ENCODE measurements around the gene S100A12.

Gene S100A12

GRCh38 chr1:153397051-153397923 is 21.9 kb upstream of the S100A12 start:
- in situ Hi-C loops (cut with MboI; ENCODE audit: low sequenced_read_pairs): no loop called here

GRCh38 chr1:153396461-153396860 is 21.0 kb upstream of the S100A12 start:
- in situ Hi-C loops (cut with MboI; ENCODE audit: low sequenced_read_pairs): no loop called here

GRCh38 chr1:153395776-153396175 is 20.4 kb upstream of the S100A12 start:
- in situ Hi-C loops (cut with MboI; ENCODE audit: low sequenced_read_pairs): no loop called here

GRCh38 chr1:153395136-153395685 is 19.8 kb upstream of the S100A12 start:
- in situ Hi-C loops (cut with MboI; ENCODE audit: low sequenced_read_pairs): no loop called here

- in situ Hi-C loops (cut with MboI; ENCODE audit: low sequenced_read_pairs): no loop called here
Measured at GRCh38 chr1:153394391-153394790, 19.0 kb upstream of the S100A12 start.

GRCh38 chr1:153393926-153394325 is 18.5 kb upstream of the S100A12 start:
- in situ Hi-C loops (cut with MboI; ENCODE audit: low sequenced_read_pairs): no loop called here

GRCh38 chr1:153392822-153393221 is 17.4 kb upstream of the S100A12 start:
- in situ Hi-C loops (cut with MboI; ENCODE audit: low sequenced_read_pairs): no loop called here

- in situ Hi-C loops (cut with MboI; ENCODE audit: low sequenced_read_pairs): no loop called here
Measured at GRCh38 chr1:153392258-153392657, 16.8 kb upstream of the S100A12 start.

GRCh38 chr1:153390938-153391710 is 15.7 kb upstream of the S100A12 start, which contains the start of gene S100A8:
TSS of gene S100A8 (minus strand) at chr1:153391073. CDS start at chr1:153390535, 538 bp downstream.
- in situ Hi-C loops (cut with MboI; ENCODE audit: low sequenced_read_pairs): no loop called here

GRCh38 chr1:153389973-153390879 is 14.8 kb upstream of the S100A12 start:
- in situ Hi-C loops (cut with MboI; ENCODE audit: low sequenced_read_pairs): no loop called here

GRCh38 chr1:153389401-153389800 is 14.0 kb upstream of the S100A12 start:
- in situ Hi-C loops (cut with MboI; ENCODE audit: low sequenced_read_pairs): no loop called here

GRCh38 chr1:153387785-153388184 is 12.4 kb upstream of the S100A12 start:
- in situ Hi-C loops (cut with MboI; ENCODE audit: low sequenced_read_pairs): no loop called here

- in situ Hi-C loops (cut with MboI; ENCODE audit: low sequenced_read_pairs): no loop called here
Measured at GRCh38 chr1:153387001-153387400, 11.6 kb upstream of the S100A12 start.

- in situ Hi-C loops (cut with MboI; ENCODE audit: low sequenced_read_pairs): no loop called here
Measured at GRCh38 chr1:153386500-153386901, 11.1 kb upstream of the S100A12 start.

- in situ Hi-C loops (cut with MboI; ENCODE audit: low sequenced_read_pairs): no loop called here
Measured at GRCh38 chr1:153384958-153385580, 9.6 kb upstream of the S100A12 start.

- in situ Hi-C loops (cut with MboI; ENCODE audit: low sequenced_read_pairs): no loop called here
Measured at GRCh38 chr1:153380711-153381110, 5.3 kb upstream of the S100A12 start.

GRCh38 chr1:153379591-153379990 is 4.2 kb upstream of the S100A12 start:
- in situ Hi-C loops (cut with MboI; ENCODE audit: low sequenced_read_pairs): no loop called here

- in situ Hi-C loops (cut with MboI; ENCODE audit: low sequenced_read_pairs): no loop called here
Measured at GRCh38 chr1:153374071-153374470, 1.4 kb downstream of the S100A12 start.

- in situ Hi-C loops (cut with MboI; ENCODE audit: low sequenced_read_pairs): no loop called here
Measured at GRCh38 chr1:153372571-153372970, 2.9 kb downstream of the S100A12 start.

- in situ Hi-C loops (cut with MboI; ENCODE audit: low sequenced_read_pairs): no loop called here
Measured at GRCh38 chr1:153371231-153371630, 4.2 kb downstream of the S100A12 start.
